Panc1 (cell line): ENCODE measurements around the gene PPP1R12A. TPM values are rescaled to one million over a fixed set of nuclear protein-coding genes. Genes with fewer than 3 reads are reported as not detected.

Experiments
- ATAC-seq: fragments of 200-7000 bp; cut with Tn5 transposase; 2 replicates; pipeline ENCODE4 v1.9.1; 2020; ENCODE audit warnings: mild to moderate bottlenecking, moderate library complexity
- BruUV-seq: library from RNA; stranded (reverse); fragments of 400-500 nt; replicated peaks from 2 replicates; lab custom pipeline; 2021; lab: Mats Ljungman, UMichigan
- CTCF ChIA-PET: fragments of 300-600 bp; sonication (Branson Sonifier 250); formaldehyde crosslinking; loops from one replicate; lab custom pipeline; 2022; ENCODE audit warnings: antibody characterized with exemption; lab: Charles Lee
- POLR2A ChIA-PET: fragments of 300-600 bp; sonication (Branson Sonifier 250); formaldehyde crosslinking; loops from one replicate; lab custom pipeline; 2022; ENCODE audit warnings: antibody characterized with exemption; lab: Charles Lee
- DNase-seq: peaks from one replicate; pipeline ENCODE4 v3.0.0-alpha.2; 2010; ENCODE audit warnings: low read depth, low spot score
- H3K27ac ChIP-seq: 2 replicates; pipeline ENCODE4 v1.5.1; 2011; ENCODE audit warnings: mild to moderate bottlenecking, low read length, inconsistent platforms
- H3K27me3 ChIP-seq: fragments of 200-500 bp; sonication (Bioruptor generic); 2 replicates; pipeline ENCODE4 v1.6.0; 2014; ENCODE audit warnings: low read length, inconsistent platforms; ENCODE audit not compliant: control insufficient read depth, insufficient read depth
- H3K36me3 ChIP-seq: fragments of 200-500 bp; sonication (Bioruptor generic); 2 replicates; pipeline ENCODE4 v1.5.1; 2014; ENCODE audit warnings: inconsistent platforms, mild to moderate bottlenecking, low read length, moderate library complexity; ENCODE audit not compliant: control insufficient read depth, insufficient read depth
- H3K4me1 ChIP-seq: 2 replicates; pipeline ENCODE4 v1.5.1; 2011; ENCODE audit warnings: inconsistent platforms, mild to moderate bottlenecking, low read length, moderate library complexity; ENCODE audit not compliant: control insufficient read depth, insufficient read depth
- H3K4me3 ChIP-seq, 2 experiments: 2 replicates each; pipeline ENCODE4 v1.5.1; 2011 to 2012; ENCODE audit warnings: low read depth in 2 of 2, low read length in 2 of 2, mild to moderate bottlenecking in 2 of 2, inconsistent platforms in 1 of 2, moderate library complexity in 1 of 2
- H3K9me3 ChIP-seq: fragments of 200-500 bp; sonication (Bioruptor generic); 2 replicates; pipeline ENCODE4 v1.5.1; 2014; ENCODE audit warnings: low read depth, mild to moderate bottlenecking, inconsistent platforms, low read length, moderate library complexity; ENCODE audit not compliant: control insufficient read depth, insufficient read depth
- CTCF ChIP-seq: fragments of 450-650 bp; IDR thresholded peaks from 2 replicates; pipeline ENCODE4 v1.5.1; 2017; ENCODE audit warnings: mild to moderate bottlenecking
- POLR2AphosphoS5 ChIP-seq: IDR thresholded peaks from 2 replicates; pipeline ENCODE4 v1.6.1; 2012; ENCODE audit warnings: mild to moderate bottlenecking, low read depth, low read length, moderate library complexity
- REST ChIP-seq, 2 experiments: IDR thresholded peaks; 2 replicates each; pipeline ENCODE4 v1.6.1; 2011 to 2012; ENCODE audit warnings: low read depth in 2 of 2, control low read depth in 1 of 2, low read length in 1 of 2, mild to moderate bottlenecking in 1 of 2, moderate library complexity in 1 of 2; ENCODE audit not compliant: insufficient read depth in 1 of 2
- SIN3A ChIP-seq: IDR thresholded peaks from 2 replicates; pipeline ENCODE4 v1.6.1; 2012; ENCODE audit warnings: low read depth, mild to moderate bottlenecking, low read length, moderate library complexity, borderline replicate concordance; ENCODE audit not compliant: insufficient read depth
- TCF7L2 ChIP-seq: IDR thresholded peaks from 2 replicates; pipeline ENCODE4 v1.6.1; 2011; ENCODE audit warnings: mild to moderate bottlenecking, low read depth, low read length, inconsistent platforms
- in situ Hi-C: cut with HindIII; loops from 2 replicates; pipeline ENCODE4 v1.10.0; 2016; ENCODE audit warnings: low sequenced_read_pairs, low pct_unique_long_range_greater_than_20kb
- intact Hi-C: fragments of 100-400 bp; cut with micrococcal nuclease; formaldehyde crosslinking; loops from one replicate; pipeline ENCODE4 v1.10.0; 2022; ENCODE audit not compliant: unreplicated experiment
- total RNA-seq: library from RNA; stranded (reverse); gene quantifications from one replicate; pipeline ENCODE4 v1.2.1, GENCODE V29; 2021; ENCODE audit not compliant: unreplicated experiment

PPP1R12A gene
- total RNA-seq, 1 experiment from 2014 or later: 61.6 TPM

GRCh38 chr12:79765157-79765556 lies 169.7 kb downstream of the PPP1R12A start:
- Histone ChIP-seq H3K36me3 (no peaks in the 10 kb centered on the region), H3K9me3 (no peaks in the 10 kb centered on the region), H3K27me3 (no peaks in the 10 kb centered on the region), H3K27ac (no peak overlapping the region), H3K4me1 (no peaks in the 10 kb centered on the region), H3K4me3 (no peak overlapping the region)
- no TSS peak for BruUV-seq
- TF ChIP-seq TCF7L2: no peak
- TF ChIP-seq CTCF: no peak
- ChIA-PET POLR2A (interaction anchor here (0.6 kb wide), 1 partner anchor 60 kb away, joined by 3 read pairs; no protein-coding TSS in a partner anchor), CTCF (no interaction called here)
- DNase-seq (no peak), ATAC-seq (no peak; the same call in 1 of the 2 replicates)
- in situ Hi-C loops (no loop called here), intact Hi-C loops (no loop called here)

GRCh38 chr12:79764641-79765040 lies 170.3 kb downstream of the PPP1R12A start:
- no TSS peak for BruUV-seq
- no peak overlapping the region for H3K4me3 ChIP-seq
- H3K4me1 ChIP-seq: no peaks in the 10 kb centered on the region
- intact Hi-C loops (no loop called here), in situ Hi-C loops (no loop called here)
- TF ChIP-seq POLR2AphosphoS5 (no peak), SIN3A (no peak), CTCF (no peak), TCF7L2 (no peak), REST (IDR thresholded peaks at IDR 0.05; ENCODE audit: insufficient read depth in 1 of 2, low read depth in 2 of 2, low read length in 1 of 2) (no peak)
- ATAC-seq (no peak), DNase-seq (no peak)
- no peaks in the 10 kb centered on the region for H3K27me3 ChIP-seq
- ChIA-PET POLR2A (no interaction called here), CTCF (no interaction called here)
- H3K9me3 ChIP-seq: no peaks in the 10 kb centered on the region
- no peak overlapping the region for H3K27ac ChIP-seq
- no peaks in the 10 kb centered on the region for H3K36me3 ChIP-seq
